Measurements from ENCODE around the gene HOXA10. TPM values are rescaled to one million over a fixed set of nuclear protein-coding genes. Genes with fewer than 3 reads are reported as not detected.

HOXA10 gene
- total RNA-seq, 1 experiment from 2014 or later: 19.6 TPM

DNA sequence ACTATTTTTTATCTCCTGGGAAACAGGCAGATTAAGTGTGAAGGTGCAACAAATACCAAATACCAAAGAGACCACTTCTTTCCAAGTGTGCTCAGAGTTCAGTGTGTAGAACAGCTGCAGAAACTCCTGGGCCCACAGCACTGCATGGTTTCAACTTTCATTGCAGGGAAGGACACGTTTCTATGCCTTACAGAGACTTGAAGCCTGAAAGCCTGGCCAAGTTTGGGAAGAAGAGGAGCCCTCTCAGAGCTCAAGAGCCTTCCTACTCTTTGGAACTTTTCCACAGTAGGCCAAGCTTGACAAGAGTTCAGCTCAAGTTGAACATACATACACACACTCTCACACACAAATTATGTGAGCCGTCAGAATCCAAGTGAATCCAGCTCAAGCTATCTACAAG, 46.1 kb downstream of the HOXA10 start:
- CTCF ChIA-PET: no interaction called here
- BruUV-seq (replicated peaks): no TSS peak
- Histone ChIP-seq H2AFZ (ENCODE audit: low read depth, low read length, poor library complexity, severe bottlenecking) (no peak overlapping the region), H3K79me2 (ENCODE audit: insufficient read depth, low read length) (no peaks in the 10 kb centered on the region), H4K20me1 (ENCODE audit: insufficient read depth) (no peaks in the 10 kb centered on the region), H3K27ac (ENCODE audit: low read depth, low read length) (no peak overlapping the region), H3K4me1 (ENCODE audit: control insufficient read depth in 1 of 2, insufficient read depth in 2 of 2, low read length in 2 of 2) (peaks cover 24 to 75% of the 10 kb centered on the region in 2 experiments), H3K9me3 (ENCODE audit: control insufficient read depth in 1 of 2, insufficient read depth in 1 of 2, low read depth in 1 of 2, low read length in 2 of 2) (no peaks in the 10 kb centered on the region), H3K9me2 (ENCODE audit: insufficient read depth) (no peaks in the 10 kb centered on the region), H3K4me2 (ENCODE audit: low read length) (no peak overlapping the region; the same call in 1 of the 2 replicates), H3K9ac (ENCODE audit: low read length) (no peak overlapping the region), H3K36me3 (ENCODE audit: control insufficient read depth in 1 of 2, insufficient read depth in 2 of 2, low read length in 2 of 2) (no peaks in the 10 kb centered on the region), H3K27me3 (ENCODE audit: insufficient read depth, low read length) (peaks cover 29% of the 10 kb centered on the region), H3K4me3 (replicated peaks in 1 of 2; ENCODE audit: low read depth in 1 of 2, low read length in 2 of 2) (no peak overlapping the region)
- intact Hi-C loops (cut with micrococcal nuclease): no loop called here
- no peak for TF ChIP-seq SIN3A (IDR thresholded peaks at IDR 0.05; ENCODE audit: low read depth)
- TF ChIP-seq SP1 (IDR thresholded peaks at IDR 0.05; ENCODE audit: low read depth): no peak
- TF ChIP-seq, protein P1, sequence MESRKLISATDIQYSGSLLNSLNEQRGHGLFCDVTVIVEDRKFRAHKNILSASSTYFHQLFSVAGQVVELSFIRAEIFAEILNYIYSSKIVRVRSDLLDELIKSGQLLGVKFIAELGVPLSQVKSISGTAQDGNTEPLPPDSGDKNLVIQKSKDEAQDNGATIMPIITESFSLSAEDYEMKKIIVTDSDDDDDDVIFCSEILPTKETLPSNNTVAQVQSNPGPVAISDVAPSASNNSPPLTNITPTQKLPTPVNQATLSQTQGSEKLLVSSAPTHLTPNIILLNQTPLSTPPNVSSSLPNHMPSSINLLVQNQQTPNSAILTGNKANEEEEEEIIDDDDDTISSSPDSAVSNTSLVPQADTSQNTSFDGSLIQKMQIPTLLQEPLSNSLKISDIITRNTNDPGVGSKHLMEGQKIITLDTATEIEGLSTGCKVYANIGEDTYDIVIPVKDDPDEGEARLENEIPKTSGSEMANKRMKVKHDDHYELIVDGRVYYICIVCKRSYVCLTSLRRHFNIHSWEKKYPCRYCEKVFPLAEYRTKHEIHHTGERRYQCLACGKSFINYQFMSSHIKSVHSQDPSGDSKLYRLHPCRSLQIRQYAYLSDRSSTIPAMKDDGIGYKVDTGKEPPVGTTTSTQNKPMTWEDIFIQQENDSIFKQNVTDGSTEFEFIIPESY (IDR thresholded peaks at IDR 0.05; ENCODE audit: extremely low read depth, insufficient replicate concordance, low read length): no peak
- no peak for TF ChIP-seq YY1 (IDR thresholded peaks at IDR 0.05; ENCODE audit: extremely low read depth, insufficient replicate concordance, low read depth, low read length)
- POLR2A ChIA-PET: interaction anchor here (1.0 to 1.1 kb wide), 2 partner anchors 8 to 13 kb away, joined by 3 to 4 read pairs; no protein-coding TSS in a partner anchor
- ATAC-seq: no peak
- RAD21 ChIA-PET (ENCODE audit: low non-redundant PET in 1 of 2, low total read pairs in 2 of 2, uncharacterized antibody in 2 of 2, unreplicated experiment in 2 of 2): no interaction called here
- no peak for DNase-seq (ENCODE audit: low read depth, low spot score)

DNA sequence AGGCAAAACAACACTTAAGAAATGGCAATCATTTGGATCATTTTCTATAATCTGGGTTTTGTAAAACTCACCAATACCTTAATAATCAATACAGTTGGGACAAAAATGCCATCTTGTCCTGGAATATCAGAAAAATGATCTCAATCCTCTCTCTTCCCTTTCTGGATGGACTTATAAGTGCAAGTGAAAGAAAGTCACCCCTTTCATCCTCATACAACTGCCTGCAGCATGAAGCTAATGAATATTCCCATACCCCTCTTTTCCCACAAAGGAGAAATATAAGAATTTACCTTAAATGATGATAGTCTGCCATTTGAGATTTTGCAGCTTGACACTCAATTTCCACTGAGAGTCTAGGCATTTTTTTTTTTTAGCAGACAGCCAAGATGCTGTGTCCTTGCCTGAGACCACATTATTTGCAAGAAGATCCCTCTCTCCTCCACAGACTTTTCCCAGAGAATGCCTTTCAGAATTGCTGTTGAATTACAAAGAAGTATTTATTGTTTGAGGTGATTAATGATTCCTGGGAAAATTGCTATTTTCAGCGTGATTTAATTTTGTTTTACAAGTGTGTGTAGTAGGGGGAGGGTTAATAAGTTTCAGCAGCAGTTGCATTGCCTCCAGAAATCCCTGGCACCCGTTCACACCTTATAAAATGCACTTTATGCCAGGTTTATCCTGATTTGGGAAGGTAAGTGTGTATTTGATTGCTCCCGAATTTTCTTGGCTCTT, 47.4 kb downstream of the HOXA10 start:
- no peak overlapping the region for H3K27ac ChIP-seq (ENCODE audit: low read depth, low read length)
- peaks cover 26 to 70% of the 10 kb centered on the region in 2 experiments for H3K4me1 ChIP-seq (ENCODE audit: control insufficient read depth in 1 of 2, insufficient read depth in 2 of 2, low read length in 2 of 2)
- peaks cover 32% of the 10 kb centered on the region for H3K27me3 ChIP-seq (ENCODE audit: insufficient read depth, low read length)
- H3K36me3 ChIP-seq (ENCODE audit: control insufficient read depth in 1 of 2, insufficient read depth in 2 of 2, low read length in 2 of 2): no peaks in the 10 kb centered on the region
- H3K9ac ChIP-seq (ENCODE audit: low read length): no peak overlapping the region
- H3K4me3 ChIP-seq (replicated peaks in 1 of 2; ENCODE audit: low read depth in 1 of 2, low read length in 2 of 2): no peak overlapping the region
- ChIA-PET RAD21 (ENCODE audit: low non-redundant PET in 1 of 2, low total read pairs in 2 of 2, uncharacterized antibody in 2 of 2, unreplicated experiment in 2 of 2) (no interaction called here), POLR2A (no interaction called here), CTCF (no interaction called here)
- H3K4me2 ChIP-seq (ENCODE audit: low read length): no peak overlapping the region
- no TSS peak for BruUV-seq (replicated peaks)
- H3K79me2 ChIP-seq (ENCODE audit: insufficient read depth, low read length): no peaks in the 10 kb centered on the region
- DNase-seq (ENCODE audit: low read depth, low spot score): no peak
- no peak overlapping the region for H2AFZ ChIP-seq (ENCODE audit: low read depth, low read length, poor library complexity, severe bottlenecking)
- H3K9me3 ChIP-seq (ENCODE audit: control insufficient read depth in 1 of 2, insufficient read depth in 1 of 2, low read depth in 1 of 2, low read length in 2 of 2): no peaks in the 10 kb centered on the region
- ATAC-seq: no peak
- intact Hi-C loops (cut with micrococcal nuclease): no loop called here
- no peaks in the 10 kb centered on the region for H4K20me1 ChIP-seq (ENCODE audit: insufficient read depth)
- H3K9me2 ChIP-seq (ENCODE audit: insufficient read depth): no peaks in the 10 kb centered on the region
- TF ChIP-seq SP1 (IDR thresholded peaks at IDR 0.05; ENCODE audit: low read depth) (no peak), EGR1 (IDR thresholded peaks at IDR 0.05; ENCODE audit: low read depth) (no peak), SIN3A (IDR thresholded peaks at IDR 0.05; ENCODE audit: low read depth) (no peak), FOSL1 (IDR thresholded peaks at IDR 0.05; ENCODE audit: low read depth) (no peak), EZH2phosphoT487 (IDR thresholded peaks at IDR 0.05; ENCODE audit: borderline replicate concordance) (no peak), ELF1 (IDR thresholded peaks at IDR 0.05; ENCODE audit: borderline replicate concordance, low read depth) (no peak), RAD21 (IDR thresholded peaks at IDR 0.05; ENCODE audit: low read depth) (no peak), POLR2A (IDR thresholded peaks at IDR 0.05; ENCODE audit: borderline replicate concordance, extremely low read depth, insufficient read depth, insufficient read length) (no peak), SRF (IDR thresholded peaks at IDR 0.05; ENCODE audit: low read depth) (no peak), ZFX (IDR thresholded peaks at IDR 0.05) (no peak)
- TF ChIP-seq, protein P1 (IDR thresholded peaks at IDR 0.05; ENCODE audit: extremely low read depth, insufficient replicate concordance, low read length): no peak
- TF ChIP-seq, protein P2, sequence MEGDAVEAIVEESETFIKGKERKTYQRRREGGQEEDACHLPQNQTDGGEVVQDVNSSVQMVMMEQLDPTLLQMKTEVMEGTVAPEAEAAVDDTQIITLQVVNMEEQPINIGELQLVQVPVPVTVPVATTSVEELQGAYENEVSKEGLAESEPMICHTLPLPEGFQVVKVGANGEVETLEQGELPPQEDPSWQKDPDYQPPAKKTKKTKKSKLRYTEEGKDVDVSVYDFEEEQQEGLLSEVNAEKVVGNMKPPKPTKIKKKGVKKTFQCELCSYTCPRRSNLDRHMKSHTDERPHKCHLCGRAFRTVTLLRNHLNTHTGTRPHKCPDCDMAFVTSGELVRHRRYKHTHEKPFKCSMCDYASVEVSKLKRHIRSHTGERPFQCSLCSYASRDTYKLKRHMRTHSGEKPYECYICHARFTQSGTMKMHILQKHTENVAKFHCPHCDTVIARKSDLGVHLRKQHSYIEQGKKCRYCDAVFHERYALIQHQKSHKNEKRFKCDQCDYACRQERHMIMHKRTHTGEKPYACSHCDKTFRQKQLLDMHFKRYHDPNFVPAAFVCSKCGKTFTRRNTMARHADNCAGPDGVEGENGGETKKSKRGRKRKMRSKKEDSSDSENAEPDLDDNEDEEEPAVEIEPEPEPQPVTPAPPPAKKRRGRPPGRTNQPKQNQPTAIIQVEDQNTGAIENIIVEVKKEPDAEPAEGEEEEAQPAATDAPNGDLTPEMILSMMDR (IDR thresholded peaks at IDR 0.05 in 2 of 3, conservative IDR thresholded peaks at IDR 0.05 in 1 of 3; ENCODE audit: borderline replicate concordance in 1 of 3, insufficient read depth in 1 of 3, low read depth in 2 of 3, low read length in 2 of 3): no peak
